Mammary epithelial cell (primary cell): ENCODE data around the gene ITGB6.

Experiments used
- EZH2 ChIP-seq: IDR thresholded peaks from 2 replicates; pipeline ENCODE4 v1.6.1; 2012; ENCODE audit warnings: low read length, inconsistent platforms, borderline replicate concordance
- TF ChIP-seq, protein P1 (sequence below), 2 donors: IDR thresholded peaks in 1 of 2; conservative IDR thresholded peaks in 1 of 2; 2 replicates each; pipeline ENCODE4 v1.5.1; 2011 to 2012; ENCODE audit warnings: inconsistent platforms in 2 of 2, low read length in 2 of 2, mild to moderate bottlenecking in 2 of 2, control low read depth in 1 of 2, low read depth in 1 of 2; ENCODE audit not compliant: insufficient read depth in 1 of 2; ENCODE audit errors: extremely low read depth in 1 of 2

DNA sequence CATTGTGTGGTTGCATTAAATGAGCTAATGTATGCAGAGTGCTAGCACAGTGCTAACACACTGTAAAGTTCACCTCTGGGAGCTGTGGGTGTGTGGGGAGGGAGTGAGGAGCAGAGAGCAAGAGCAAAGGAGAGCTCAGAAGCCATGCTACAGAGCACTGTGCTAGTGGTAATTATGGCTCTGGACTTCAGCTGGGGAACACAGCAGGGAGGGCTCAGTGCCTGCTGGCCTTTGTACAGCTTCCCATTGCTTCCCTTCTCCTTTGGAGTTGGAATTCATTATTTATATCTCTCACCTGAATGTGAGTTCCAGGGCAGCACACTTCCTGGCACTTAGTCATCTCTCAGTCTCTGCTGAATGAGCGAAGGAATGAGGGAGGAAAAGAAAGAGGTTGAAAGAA is 135.2 kb downstream of the ITGB6 start:
- TF ChIP-seq, protein P1, sequence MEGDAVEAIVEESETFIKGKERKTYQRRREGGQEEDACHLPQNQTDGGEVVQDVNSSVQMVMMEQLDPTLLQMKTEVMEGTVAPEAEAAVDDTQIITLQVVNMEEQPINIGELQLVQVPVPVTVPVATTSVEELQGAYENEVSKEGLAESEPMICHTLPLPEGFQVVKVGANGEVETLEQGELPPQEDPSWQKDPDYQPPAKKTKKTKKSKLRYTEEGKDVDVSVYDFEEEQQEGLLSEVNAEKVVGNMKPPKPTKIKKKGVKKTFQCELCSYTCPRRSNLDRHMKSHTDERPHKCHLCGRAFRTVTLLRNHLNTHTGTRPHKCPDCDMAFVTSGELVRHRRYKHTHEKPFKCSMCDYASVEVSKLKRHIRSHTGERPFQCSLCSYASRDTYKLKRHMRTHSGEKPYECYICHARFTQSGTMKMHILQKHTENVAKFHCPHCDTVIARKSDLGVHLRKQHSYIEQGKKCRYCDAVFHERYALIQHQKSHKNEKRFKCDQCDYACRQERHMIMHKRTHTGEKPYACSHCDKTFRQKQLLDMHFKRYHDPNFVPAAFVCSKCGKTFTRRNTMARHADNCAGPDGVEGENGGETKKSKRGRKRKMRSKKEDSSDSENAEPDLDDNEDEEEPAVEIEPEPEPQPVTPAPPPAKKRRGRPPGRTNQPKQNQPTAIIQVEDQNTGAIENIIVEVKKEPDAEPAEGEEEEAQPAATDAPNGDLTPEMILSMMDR (conservative IDR thresholded peaks at IDR 0.05 in 1 of 2, IDR thresholded peaks at IDR 0.05 in 1 of 2; ENCODE audit: extremely low read depth in 1 of 2, insufficient read depth in 1 of 2, low read depth in 1 of 2, low read length in 2 of 2): no peak
- no peak for TF ChIP-seq EZH2
